WTC11 (cell line): ENCODE data around the gene FAM120AOS. TPM values are rescaled to one million over a fixed set of nuclear protein-coding genes. Genes with fewer than 3 reads are reported as not detected.

ENCODE experiments used
- ATAC-seq: fragments of 200-7000 bp; cut with Tn5 transposase; 2 replicates; pipeline ENCODE4 v1.10.0; 2021; ENCODE audit warnings: mild to moderate bottlenecking, moderate library complexity
- CTCF ChIA-PET: fragments of 300-600 bp; sonication (Branson Sonifier 250); formaldehyde crosslinking; loops from one replicate; lab custom pipeline; 2021; ENCODE audit warnings: antibody characterized with exemption; lab: Charles Lee
- POLR2A ChIA-PET: fragments of 350-600 bp; sonication (Branson Sonifier 250); formaldehyde crosslinking; loops from one replicate; lab custom pipeline; 2021; ENCODE audit warnings: antibody characterized with exemption; lab: Charles Lee
- DNase-seq: peaks from one replicate; pipeline ENCODE4 v3.0.0; 2021; ENCODE audit warnings: low spot score
- H3K27ac Mint-ChIP-seq: 2 replicates; pipeline ENCODE4 v1.8.0; 2021; ENCODE audit warnings: mixed read lengths
- H3K27me3 Mint-ChIP-seq: 2 replicates; pipeline ENCODE4 v1.8.0; 2021; ENCODE audit warnings: low read depth, mild to moderate bottlenecking, moderate library complexity, mixed read lengths
- H3K36me3 Mint-ChIP-seq: 2 replicates; pipeline ENCODE4 v1.8.0; 2021; ENCODE audit warnings: mixed read lengths
- H3K4me1 Mint-ChIP-seq: 2 replicates; pipeline ENCODE4 v1.8.0; 2022; ENCODE audit warnings: mixed read lengths
- H3K4me3 Mint-ChIP-seq: 2 replicates; pipeline ENCODE4 v1.8.0; 2021; ENCODE audit warnings: mild to moderate bottlenecking, moderate library complexity, mixed read lengths
- H3K9me3 Mint-ChIP-seq: 2 replicates; pipeline ENCODE4 v1.8.0; 2021; ENCODE audit warnings: mixed read lengths
- ATF1 ChIP-seq: sonication (generic); formaldehyde crosslinking; IDR thresholded peaks from 2 replicates; pipeline ENCODE4 v1.8.1; 2023; ENCODE audit warnings: mild to moderate bottlenecking, moderate library complexity, missing genetic modification reagents
- ESRRA ChIP-seq: sonication (generic); formaldehyde crosslinking; IDR thresholded peaks from 2 replicates; pipeline ENCODE4 v1.8.1; 2022; ENCODE audit warnings: mild to moderate bottlenecking, missing genetic modification reagents, borderline replicate concordance
- FOXK1 ChIP-seq: sonication (generic); formaldehyde crosslinking; IDR thresholded peaks from 2 replicates; pipeline ENCODE4 v1.8.0; 2022; ENCODE audit warnings: mild to moderate bottlenecking, moderate library complexity, missing genetic modification reagents
- GABPB1 ChIP-seq: sonication (generic); formaldehyde crosslinking; IDR thresholded peaks from 2 replicates; pipeline ENCODE4 v1.8.1; 2023; ENCODE audit warnings: mild to moderate bottlenecking, missing genetic modification reagents
- NFATC4 ChIP-seq: fragments of 250-450 bp; sonication (Bioruptor Pico); IDR thresholded peaks from 2 replicates; pipeline ENCODE4 v1.9.0; 2021; ENCODE audit warnings: mild to moderate bottlenecking
- NFE2L1 ChIP-seq: sonication (generic); formaldehyde crosslinking; IDR thresholded peaks from 2 replicates; pipeline ENCODE4 v1.8.1; 2023; ENCODE audit warnings: missing genetic modification reagents
- NR1H2 ChIP-seq: sonication (generic); formaldehyde crosslinking; IDR thresholded peaks from 2 replicates; pipeline ENCODE4 v1.9.0; 2021; ENCODE audit warnings: mild to moderate bottlenecking, moderate library complexity, missing genetic modification reagents
- RORB ChIP-seq: fragments of 250-450 bp; sonication (Bioruptor Pico); IDR thresholded peaks from 2 replicates; pipeline ENCODE4 v1.9.0; 2021; ENCODE audit warnings: mild to moderate bottlenecking
- ZNF121 ChIP-seq: sonication (generic); formaldehyde crosslinking; IDR thresholded peaks from 2 replicates; pipeline ENCODE4 v1.8.0; 2023; ENCODE audit warnings: missing genetic modification reagents
- ZNF138 ChIP-seq: sonication (generic); formaldehyde crosslinking; conservative IDR thresholded peaks from 2 replicates; pipeline ENCODE4 v1.8.1; 2022; ENCODE audit warnings: mild to moderate bottlenecking, moderate library complexity, missing genetic modification reagents
- ZNF671 ChIP-seq: fragments of 250-450 bp; sonication (Bioruptor Pico); IDR thresholded peaks from 2 replicates; pipeline ENCODE4 v1.8.0; 2021; ENCODE audit warnings: mild to moderate bottlenecking
- total RNA-seq: library from RNA; stranded (reverse); gene quantifications from 3 replicates; pipeline ENCODE4 v1.2.3, GENCODE V29; 2021
- TF ChIP-seq, protein P1 (sequence below): sonication (generic); formaldehyde crosslinking; IDR thresholded peaks from 2 replicates; pipeline ENCODE4 v1.8.0; 2022; ENCODE audit warnings: mild to moderate bottlenecking, missing genetic modification reagents
- TF ChIP-seq, protein P2 (sequence below): fragments of 250-450 bp; sonication (Bioruptor Pico); IDR thresholded peaks from 2 replicates; pipeline ENCODE4 v1.9.0; 2021; ENCODE audit warnings: mild to moderate bottlenecking, borderline replicate concordance
- TF ChIP-seq, protein P3 (sequence below): sonication (generic); formaldehyde crosslinking; conservative IDR thresholded peaks from 2 replicates; pipeline ENCODE4 v1.8.1; 2022; ENCODE audit warnings: mild to moderate bottlenecking, missing genetic modification reagents
- TF ChIP-seq, protein P4 (sequence below): sonication (generic); formaldehyde crosslinking; IDR thresholded peaks from 2 replicates; pipeline ENCODE4 v1.8.1; 2022; ENCODE audit warnings: low read depth, missing genetic modification reagents, borderline replicate concordance
- TF ChIP-seq, protein P5 (sequence below): sonication (generic); formaldehyde crosslinking; IDR thresholded peaks from 2 replicates; pipeline ENCODE4 v1.8.0; 2023; ENCODE audit warnings: missing genetic modification reagents, mild to moderate bottlenecking, borderline replicate concordance
- TF ChIP-seq, protein P6 (sequence below): sonication (generic); formaldehyde crosslinking; IDR thresholded peaks from 2 replicates; pipeline ENCODE4 v1.8.1; 2023; ENCODE audit warnings: mild to moderate bottlenecking, missing genetic modification reagents, borderline replicate concordance

Gene FAM120AOS
- total RNA-seq, 1 experiment from 2014 or later = 44.4 TPM

DNA sequence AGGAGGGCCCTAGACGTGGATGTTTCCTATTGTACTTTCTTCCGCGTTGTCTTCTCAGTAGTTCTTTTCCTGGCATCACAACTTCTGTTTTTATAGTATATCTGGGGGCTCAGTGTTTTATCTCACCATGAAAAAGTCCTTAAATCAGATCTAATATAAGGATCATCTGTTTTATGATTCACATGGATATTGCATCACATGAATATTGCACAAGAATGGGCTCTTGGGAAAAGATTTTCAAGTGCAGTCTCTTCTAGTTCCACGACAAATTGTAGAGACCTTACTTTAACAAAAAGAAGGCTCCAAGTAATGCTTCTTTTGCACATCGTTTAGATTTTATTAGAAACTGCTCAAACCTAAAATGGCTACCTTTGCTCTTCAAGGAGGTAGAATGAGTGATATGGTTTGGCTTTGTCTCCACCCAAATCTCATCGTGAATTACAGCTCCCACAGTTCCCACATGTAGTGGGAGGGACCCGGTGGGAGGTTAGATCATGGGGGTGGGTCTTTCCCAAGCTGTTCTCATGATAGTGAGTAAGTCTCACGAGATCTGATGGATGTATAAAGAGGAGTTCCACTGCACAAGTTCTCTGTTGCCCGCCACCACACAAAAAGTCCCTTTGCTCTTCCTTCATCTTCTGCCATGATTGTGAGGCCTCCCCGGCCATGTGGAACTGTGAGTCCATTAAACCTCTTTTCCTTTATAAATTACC, 55.6 kb downstream of the FAM120AOS start:
- ATAC-seq = no peak
- no peaks in the 10 kb centered on the region for H3K36me3 Mint-ChIP-seq
- POLR2A ChIA-PET = no interaction called here

More for the DNA sequence above, 55.6 kb downstream of the FAM120AOS start:
- CTCF ChIA-PET = no interaction called here
- H3K27ac Mint-ChIP-seq = no peak overlapping the region
- no peak for TF ChIP-seq FOXK1 (CRISPR knock-in tag)
- TF ChIP-seq, protein P1, sequence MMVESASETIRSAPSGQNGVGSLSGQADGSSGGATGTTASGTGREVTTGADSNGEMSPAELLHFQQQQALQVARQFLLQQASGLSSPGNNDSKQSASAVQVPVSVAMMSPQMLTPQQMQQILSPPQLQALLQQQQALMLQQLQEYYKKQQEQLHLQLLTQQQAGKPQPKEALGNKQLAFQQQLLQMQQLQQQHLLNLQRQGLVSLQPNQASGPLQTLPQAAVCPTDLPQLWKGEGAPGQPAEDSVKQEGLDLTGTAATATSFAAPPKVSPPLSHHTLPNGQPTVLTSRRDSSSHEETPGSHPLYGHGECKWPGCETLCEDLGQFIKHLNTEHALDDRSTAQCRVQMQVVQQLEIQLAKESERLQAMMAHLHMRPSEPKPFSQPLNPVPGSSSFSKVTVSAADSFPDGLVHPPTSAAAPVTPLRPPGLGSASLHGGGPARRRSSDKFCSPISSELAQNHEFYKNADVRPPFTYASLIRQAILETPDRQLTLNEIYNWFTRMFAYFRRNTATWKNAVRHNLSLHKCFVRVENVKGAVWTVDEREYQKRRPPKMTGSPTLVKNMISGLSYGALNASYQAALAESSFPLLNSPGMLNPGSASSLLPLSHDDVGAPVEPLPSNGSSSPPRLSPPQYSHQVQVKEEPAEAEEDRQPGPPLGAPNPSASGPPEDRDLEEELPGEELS (CRISPR knock-in tag) = no peak
- TF ChIP-seq, protein P2, sequence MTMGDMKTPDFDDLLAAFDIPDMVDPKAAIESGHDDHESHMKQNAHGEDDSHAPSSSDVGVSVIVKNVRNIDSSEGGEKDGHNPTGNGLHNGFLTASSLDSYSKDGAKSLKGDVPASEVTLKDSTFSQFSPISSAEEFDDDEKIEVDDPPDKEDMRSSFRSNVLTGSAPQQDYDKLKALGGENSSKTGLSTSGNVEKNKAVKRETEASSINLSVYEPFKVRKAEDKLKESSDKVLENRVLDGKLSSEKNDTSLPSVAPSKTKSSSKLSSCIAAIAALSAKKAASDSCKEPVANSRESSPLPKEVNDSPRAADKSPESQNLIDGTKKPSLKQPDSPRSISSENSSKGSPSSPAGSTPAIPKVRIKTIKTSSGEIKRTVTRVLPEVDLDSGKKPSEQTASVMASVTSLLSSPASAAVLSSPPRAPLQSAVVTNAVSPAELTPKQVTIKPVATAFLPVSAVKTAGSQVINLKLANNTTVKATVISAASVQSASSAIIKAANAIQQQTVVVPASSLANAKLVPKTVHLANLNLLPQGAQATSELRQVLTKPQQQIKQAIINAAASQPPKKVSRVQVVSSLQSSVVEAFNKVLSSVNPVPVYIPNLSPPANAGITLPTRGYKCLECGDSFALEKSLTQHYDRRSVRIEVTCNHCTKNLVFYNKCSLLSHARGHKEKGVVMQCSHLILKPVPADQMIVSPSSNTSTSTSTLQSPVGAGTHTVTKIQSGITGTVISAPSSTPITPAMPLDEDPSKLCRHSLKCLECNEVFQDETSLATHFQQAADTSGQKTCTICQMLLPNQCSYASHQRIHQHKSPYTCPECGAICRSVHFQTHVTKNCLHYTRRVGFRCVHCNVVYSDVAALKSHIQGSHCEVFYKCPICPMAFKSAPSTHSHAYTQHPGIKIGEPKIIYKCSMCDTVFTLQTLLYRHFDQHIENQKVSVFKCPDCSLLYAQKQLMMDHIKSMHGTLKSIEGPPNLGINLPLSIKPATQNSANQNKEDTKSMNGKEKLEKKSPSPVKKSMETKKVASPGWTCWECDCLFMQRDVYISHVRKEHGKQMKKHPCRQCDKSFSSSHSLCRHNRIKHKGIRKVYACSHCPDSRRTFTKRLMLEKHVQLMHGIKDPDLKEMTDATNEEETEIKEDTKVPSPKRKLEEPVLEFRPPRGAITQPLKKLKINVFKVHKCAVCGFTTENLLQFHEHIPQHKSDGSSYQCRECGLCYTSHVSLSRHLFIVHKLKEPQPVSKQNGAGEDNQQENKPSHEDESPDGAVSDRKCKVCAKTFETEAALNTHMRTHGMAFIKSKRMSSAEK = no peak
- TF ChIP-seq GABPB1 (CRISPR knock-in tag) = no peak
- TF ChIP-seq NFE2L1 (CRISPR knock-in tag) = no peak
- TF ChIP-seq, protein P3, sequence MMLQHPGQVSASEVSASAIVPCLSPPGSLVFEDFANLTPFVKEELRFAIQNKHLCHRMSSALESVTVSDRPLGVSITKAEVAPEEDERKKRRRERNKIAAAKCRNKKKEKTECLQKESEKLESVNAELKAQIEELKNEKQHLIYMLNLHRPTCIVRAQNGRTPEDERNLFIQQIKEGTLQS (CRISPR knock-in tag) = no peak
- TF ChIP-seq NFATC4 (CRISPR knock-in tag) = no peak
- no peak for TF ChIP-seq NR1H2 (CRISPR knock-in tag)
- TF ChIP-seq, protein P4, sequence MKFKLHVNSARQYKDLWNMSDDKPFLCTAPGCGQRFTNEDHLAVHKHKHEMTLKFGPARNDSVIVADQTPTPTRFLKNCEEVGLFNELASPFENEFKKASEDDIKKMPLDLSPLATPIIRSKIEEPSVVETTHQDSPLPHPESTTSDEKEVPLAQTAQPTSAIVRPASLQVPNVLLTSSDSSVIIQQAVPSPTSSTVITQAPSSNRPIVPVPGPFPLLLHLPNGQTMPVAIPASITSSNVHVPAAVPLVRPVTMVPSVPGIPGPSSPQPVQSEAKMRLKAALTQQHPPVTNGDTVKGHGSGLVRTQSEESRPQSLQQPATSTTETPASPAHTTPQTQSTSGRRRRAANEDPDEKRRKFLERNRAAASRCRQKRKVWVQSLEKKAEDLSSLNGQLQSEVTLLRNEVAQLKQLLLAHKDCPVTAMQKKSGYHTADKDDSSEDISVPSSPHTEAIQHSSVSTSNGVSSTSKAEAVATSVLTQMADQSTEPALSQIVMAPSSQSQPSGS (CRISPR knock-in tag) = no peak
- TF ChIP-seq ZNF121 (CRISPR knock-in tag) = no peak
- no peak for TF ChIP-seq ESRRA
- no peak for TF ChIP-seq ZNF138
- TF ChIP-seq ATF1 = no peak
- TF ChIP-seq ZNF671 = no peak
- TF ChIP-seq, protein P5, sequence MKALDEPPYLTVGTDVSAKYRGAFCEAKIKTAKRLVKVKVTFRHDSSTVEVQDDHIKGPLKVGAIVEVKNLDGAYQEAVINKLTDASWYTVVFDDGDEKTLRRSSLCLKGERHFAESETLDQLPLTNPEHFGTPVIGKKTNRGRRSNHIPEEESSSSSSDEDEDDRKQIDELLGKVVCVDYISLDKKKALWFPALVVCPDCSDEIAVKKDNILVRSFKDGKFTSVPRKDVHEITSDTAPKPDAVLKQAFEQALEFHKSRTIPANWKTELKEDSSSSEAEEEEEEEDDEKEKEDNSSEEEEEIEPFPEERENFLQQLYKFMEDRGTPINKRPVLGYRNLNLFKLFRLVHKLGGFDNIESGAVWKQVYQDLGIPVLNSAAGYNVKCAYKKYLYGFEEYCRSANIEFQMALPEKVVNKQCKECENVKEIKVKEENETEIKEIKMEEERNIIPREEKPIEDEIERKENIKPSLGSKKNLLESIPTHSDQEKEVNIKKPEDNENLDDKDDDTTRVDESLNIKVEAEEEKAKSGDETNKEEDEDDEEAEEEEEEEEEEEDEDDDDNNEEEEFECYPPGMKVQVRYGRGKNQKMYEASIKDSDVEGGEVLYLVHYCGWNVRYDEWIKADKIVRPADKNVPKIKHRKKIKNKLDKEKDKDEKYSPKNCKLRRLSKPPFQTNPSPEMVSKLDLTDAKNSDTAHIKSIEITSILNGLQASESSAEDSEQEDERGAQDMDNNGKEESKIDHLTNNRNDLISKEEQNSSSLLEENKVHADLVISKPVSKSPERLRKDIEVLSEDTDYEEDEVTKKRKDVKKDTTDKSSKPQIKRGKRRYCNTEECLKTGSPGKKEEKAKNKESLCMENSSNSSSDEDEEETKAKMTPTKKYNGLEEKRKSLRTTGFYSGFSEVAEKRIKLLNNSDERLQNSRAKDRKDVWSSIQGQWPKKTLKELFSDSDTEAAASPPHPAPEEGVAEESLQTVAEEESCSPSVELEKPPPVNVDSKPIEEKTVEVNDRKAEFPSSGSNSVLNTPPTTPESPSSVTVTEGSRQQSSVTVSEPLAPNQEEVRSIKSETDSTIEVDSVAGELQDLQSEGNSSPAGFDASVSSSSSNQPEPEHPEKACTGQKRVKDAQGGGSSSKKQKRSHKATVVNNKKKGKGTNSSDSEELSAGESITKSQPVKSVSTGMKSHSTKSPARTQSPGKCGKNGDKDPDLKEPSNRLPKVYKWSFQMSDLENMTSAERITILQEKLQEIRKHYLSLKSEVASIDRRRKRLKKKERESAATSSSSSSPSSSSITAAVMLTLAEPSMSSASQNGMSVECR (CRISPR knock-in tag) = no peak
- TF ChIP-seq RORB (CRISPR knock-in tag) = no peak
- TF ChIP-seq, protein P6, sequence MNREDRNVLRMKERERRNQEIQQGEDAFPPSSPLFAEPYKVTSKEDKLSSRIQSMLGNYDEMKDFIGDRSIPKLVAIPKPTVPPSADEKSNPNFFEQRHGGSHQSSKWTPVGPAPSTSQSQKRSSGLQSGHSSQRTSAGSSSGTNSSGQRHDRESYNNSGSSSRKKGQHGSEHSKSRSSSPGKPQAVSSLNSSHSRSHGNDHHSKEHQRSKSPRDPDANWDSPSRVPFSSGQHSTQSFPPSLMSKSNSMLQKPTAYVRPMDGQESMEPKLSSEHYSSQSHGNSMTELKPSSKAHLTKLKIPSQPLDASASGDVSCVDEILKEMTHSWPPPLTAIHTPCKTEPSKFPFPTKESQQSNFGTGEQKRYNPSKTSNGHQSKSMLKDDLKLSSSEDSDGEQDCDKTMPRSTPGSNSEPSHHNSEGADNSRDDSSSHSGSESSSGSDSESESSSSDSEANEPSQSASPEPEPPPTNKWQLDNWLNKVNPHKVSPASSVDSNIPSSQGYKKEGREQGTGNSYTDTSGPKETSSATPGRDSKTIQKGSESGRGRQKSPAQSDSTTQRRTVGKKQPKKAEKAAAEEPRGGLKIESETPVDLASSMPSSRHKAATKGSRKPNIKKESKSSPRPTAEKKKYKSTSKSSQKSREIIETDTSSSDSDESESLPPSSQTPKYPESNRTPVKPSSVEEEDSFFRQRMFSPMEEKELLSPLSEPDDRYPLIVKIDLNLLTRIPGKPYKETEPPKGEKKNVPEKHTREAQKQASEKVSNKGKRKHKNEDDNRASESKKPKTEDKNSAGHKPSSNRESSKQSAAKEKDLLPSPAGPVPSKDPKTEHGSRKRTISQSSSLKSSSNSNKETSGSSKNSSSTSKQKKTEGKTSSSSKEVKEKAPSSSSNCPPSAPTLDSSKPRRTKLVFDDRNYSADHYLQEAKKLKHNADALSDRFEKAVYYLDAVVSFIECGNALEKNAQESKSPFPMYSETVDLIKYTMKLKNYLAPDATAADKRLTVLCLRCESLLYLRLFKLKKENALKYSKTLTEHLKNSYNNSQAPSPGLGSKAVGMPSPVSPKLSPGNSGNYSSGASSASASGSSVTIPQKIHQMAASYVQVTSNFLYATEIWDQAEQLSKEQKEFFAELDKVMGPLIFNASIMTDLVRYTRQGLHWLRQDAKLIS = no peak
- H3K27me3 Mint-ChIP-seq = peaks cover 20% of the 10 kb centered on the region
- H3K9me3 Mint-ChIP-seq = no peaks in the 10 kb centered on the region
- H3K4me3 Mint-ChIP-seq = no peak overlapping the region
- H3K4me1 Mint-ChIP-seq = no peaks in the 10 kb centered on the region
- no peak for DNase-seq
